ENCODE measurements around the gene TTLL3. TPM values are rescaled to one million over a fixed set of nuclear protein-coding genes. Genes with fewer than 3 reads are reported as not detected.
"Not testable (repeated sequence)": the region's sequence is repeated elsewhere in the genome, so short reads cannot be mapped to it uniquely, and the experiment has no call there.

TTLL3 gene, protein sequence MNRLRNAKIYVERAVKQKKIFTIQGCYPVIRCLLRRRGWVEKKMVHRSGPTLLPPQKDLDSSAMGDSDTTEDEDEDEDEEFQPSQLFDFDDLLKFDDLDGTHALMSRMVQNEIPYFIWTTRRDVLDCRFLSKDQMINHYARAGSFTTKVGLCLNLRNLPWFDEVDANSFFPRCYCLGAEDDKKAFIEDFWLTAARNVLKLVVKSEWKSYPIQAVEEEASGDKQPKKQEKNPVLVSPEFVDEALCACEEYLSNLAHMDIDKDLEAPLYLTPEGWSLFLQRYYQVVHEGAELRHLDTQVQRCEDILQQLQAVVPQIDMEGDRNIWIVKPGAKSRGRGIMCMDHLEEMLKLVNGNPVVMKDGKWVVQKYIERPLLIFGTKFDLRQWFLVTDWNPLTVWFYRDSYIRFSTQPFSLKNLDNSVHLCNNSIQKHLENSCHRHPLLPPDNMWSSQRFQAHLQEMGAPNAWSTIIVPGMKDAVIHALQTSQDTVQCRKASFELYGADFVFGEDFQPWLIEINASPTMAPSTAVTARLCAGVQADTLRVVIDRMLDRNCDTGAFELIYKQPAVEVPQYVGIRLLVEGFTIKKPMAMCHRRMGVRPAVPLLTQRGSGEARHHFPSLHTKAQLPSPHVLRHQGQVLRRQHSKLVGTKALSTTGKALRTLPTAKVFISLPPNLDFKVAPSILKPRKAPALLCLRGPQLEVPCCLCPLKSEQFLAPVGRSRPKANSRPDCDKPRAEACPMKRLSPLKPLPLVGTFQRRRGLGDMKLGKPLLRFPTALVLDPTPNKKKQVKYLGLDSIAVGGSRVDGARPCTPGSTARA
- 10 to 100 TPM; 18.4 to 39.7 (median 28.9) TPM for polyA plus RNA-seq

DNA sequence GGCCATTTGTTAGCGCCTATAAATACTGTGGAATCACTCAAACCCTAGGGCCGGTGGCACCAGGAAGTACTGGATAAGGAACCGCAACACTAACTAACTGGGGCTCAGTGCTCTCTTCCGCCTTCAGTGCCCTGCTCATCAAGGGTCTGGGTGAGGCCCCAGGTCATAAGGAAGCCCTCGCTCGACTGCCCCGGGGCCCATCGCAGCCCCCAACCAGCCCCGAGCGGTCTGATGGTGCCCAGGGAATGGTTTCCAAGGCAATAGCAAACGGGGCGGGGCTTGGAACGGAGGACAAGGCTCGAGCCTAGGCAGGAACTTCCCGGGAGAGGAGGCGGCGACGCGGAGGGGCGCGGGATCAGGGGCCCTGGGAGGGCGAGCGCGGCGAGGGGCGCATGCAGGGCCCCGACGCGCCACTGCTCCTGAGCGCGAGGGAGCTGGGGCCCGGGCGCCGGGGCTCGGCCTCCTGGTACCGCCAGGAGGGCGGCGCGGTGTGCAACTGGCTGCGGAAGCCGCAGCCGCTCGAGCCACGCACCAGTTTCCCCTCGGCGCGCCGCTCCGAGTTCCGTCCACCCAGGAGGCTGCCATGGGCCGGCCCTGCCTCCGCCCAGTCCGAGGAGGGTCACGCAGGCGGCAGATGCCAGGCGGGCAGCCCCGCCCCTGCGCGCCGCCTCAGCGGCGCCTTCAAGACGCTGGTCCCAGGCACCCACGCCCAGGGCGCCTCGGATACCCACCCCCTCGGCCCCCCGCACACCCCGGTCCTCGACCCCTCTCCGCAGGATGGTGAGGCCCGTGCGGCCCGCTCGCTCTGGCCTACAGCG is at the start of gene TTLL3:
TSS of gene TTLL3 (plus strand) at position 648 of the 818 bp plus-strand sequence. CDS start 400 bp downstream, outside the sequence.
- 0 to 1% (median 0%) methylated on average over 34 to 76 of the region's 76 CpGs for WGBS, 3 donors
- peak within 1 kb of the TSS; percentile 84 for H3K27ac ChIP-seq (ENCODE audit: low read depth, low read length)

- 95 to 96% (median 95%) methylated on average over 10 of the region's 10 CpGs for WGBS, 3 donors
- H3K27ac ChIP-seq (ENCODE audit: low read depth, low read length) = no peak overlapping the region
Observed at GRCh38 chr3:9760779-9761505, 49.1 kb upstream of the TTLL3 start.

DNA sequence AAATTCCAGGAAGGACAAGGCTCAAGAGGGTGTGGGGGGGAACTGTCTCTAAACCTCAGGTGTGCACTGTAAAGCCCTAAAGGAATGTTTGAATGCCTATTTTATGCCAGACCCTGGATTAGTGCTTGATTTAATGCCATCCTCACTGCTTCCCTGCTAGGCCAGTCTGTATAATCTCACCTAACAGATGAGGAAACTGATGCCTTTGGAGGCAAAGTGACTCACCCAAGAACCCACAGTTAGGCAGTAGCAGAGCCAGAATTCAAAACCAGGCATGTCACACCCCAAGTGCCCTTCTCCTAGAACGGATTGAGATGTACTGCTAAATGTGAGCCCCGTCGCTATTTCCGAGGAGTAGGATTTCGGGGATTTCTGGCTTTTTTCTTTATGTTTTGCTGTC is 48.1 kb upstream of the TTLL3 start:
- no peak overlapping the region for H3K27ac ChIP-seq (ENCODE audit: low read depth, low read length)
- WGBS, 3 donors = 94 to 97% (median 95%) methylated on average over 5 of the region's 5 CpGs

- 91 to 93% (median 92%) methylated on average over 8 of the region's 8 CpGs for WGBS, 3 donors
- H3K27ac ChIP-seq (ENCODE audit: low read depth, low read length) = no peak overlapping the region
Observed at GRCh38 chr3:9762871-9763270, 47.2 kb upstream of the TTLL3 start.

- WGBS, 3 donors = 84 to 93% (median 88%) methylated on average over 4 of the region's 4 CpGs
- no peak overlapping the region for H3K27ac ChIP-seq (ENCODE audit: low read depth, low read length)
Observed at GRCh38 chr3:9765865-9766264, 44.2 kb upstream of the TTLL3 start.

- 51 to 65% (median 62%) methylated on average over 7 of the region's 7 CpGs for WGBS, 3 donors
- H3K27ac ChIP-seq (ENCODE audit: low read depth, low read length) = no peak overlapping the region
Observed at GRCh38 chr3:9767418-9767817, 42.6 kb upstream of the TTLL3 start.

GRCh38 chr3:9768141-9768775 is 41.8 kb upstream of the TTLL3 start:
- H3K27ac ChIP-seq (ENCODE audit: low read depth, low read length) = no peak overlapping the region
- 63 to 71% (median 69%) methylated on average over 6 of the region's 6 CpGs for WGBS, 3 donors

DNA sequence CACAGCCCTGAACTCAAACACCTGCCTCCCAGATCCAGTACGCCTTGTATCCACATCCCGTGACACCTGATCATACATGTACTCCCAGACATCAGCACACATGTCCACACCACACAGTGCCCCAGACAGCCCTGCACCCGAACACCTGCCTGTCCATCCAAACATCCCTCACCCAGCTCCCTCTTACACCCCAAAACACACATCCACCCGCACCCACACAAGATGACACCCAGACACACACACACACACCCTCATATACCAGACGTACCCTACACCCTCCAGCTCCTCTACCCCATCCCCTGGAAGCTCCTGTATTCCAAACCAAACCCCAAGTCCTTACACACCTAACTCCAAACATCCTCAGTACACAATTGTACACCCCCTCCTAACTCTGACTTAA is 41.0 kb upstream of the TTLL3 start:
- 56 to 80% (median 70%) methylated on average over 5 of the region's 5 CpGs for WGBS, 3 donors

DNA sequence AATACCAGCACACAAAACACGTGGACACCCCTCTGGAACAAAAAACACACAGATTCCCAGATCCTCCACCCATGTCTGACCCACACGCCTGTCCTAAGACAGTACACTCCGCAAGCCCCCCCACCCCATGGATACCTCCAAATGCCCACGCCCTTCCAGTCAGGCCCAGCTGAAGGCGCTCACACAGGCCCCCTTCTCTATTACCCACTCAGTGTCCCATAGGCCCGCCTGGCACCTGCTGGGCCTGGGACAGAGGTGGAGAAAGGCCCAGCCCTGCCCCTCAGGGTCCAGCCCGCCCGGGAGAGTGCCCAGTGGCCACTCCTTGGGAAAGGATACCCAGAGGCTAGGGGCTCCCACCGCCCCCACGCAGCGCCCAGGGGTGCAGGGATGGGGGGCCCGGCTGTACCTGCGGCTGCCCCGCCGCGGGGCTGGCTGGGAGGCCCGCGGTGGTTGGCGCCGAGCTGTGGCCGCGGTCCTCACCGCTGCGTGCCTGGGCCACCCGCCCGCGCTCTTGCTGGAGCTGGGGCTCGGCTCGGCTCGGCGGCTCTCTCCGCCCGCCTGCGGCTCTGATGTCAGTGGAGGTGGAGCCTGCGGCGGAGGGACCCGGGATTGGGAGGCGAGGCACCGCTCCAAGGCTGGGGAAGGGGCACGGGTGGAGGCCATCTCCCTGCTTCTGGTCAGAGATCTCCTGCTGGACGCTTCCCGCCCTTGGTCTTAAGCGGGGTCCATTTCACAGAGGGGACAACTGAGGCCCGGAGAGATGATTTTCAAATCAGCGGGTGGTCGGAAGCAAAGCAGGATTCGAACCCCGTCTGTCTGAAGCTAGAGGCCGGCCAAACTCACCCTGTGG is 40.4 kb upstream of the TTLL3 start, which contains the start of gene CAMK1:
TSS of gene CAMK1 (minus strand) at position 522 of the 850 bp plus-strand sequence. CDS start 2,198 bp downstream, outside the sequence.
- peak within 1 kb of the TSS; percentile 48 for H3K27ac ChIP-seq (ENCODE audit: low read depth, low read length)
- WGBS, 3 donors = 4 to 8% (median 6%) methylated on average over 48 to 49 of the region's 49 CpGs

More for the DNA sequence above, 41.0 kb upstream of the TTLL3 start:
- H3K27ac ChIP-seq (ENCODE audit: low read depth, low read length) = no peak overlapping the region

DNA sequence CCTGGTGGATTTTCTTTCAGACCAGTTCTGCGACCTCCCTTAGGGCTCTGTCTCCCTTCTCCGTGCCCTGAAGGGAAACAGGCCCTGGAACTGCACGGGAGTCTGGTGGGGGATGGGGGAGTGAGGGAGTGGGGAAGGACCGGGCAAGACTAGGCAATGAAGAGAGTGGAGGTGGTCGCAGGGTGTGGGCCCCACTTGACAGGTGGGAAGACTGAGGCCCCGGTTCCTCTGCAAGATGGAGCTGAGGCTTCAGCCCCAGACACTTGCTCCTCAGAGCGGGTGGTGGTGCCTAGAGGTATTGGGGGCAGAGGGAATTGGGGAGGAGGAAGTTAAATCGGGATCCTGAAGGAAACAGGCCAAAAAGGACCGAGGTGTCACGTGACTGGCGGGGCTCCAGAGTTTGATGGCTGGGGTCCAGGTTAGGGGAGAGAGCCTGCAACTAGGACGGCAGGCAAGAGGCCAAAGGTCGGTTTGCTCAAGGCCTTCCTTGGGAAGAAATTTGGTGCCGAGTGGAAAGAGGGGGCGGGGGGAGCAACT is 39.7 kb upstream of the TTLL3 start:
- peak overlapping the region; percentile 48 for H3K27ac ChIP-seq (ENCODE audit: low read depth, low read length)
- WGBS, 3 donors = 8 to 13% (median 8%) methylated on average over 15 of the region's 15 CpGs

- not testable (repeated sequence) for H3K27ac ChIP-seq (ENCODE audit: low read depth, low read length)
- WGBS, 3 donors = 78 to 93% (median 85%) methylated on average over 2 of the region's 2 CpGs
Observed at GRCh38 chr3:9771007-9771406, 39.1 kb upstream of the TTLL3 start.

GRCh38 chr3:9776896-9777693 is 33.0 kb upstream of the TTLL3 start:
- WGBS, 3 donors = 61 to 75% (median 74%) methylated on average over 5 of the region's 5 CpGs
- H3K27ac ChIP-seq (ENCODE audit: low read depth, low read length) = no peak overlapping the region

GRCh38 chr3:9777694-9778021 is 32.4 kb upstream of the TTLL3 start:
- no peak overlapping the region for H3K27ac ChIP-seq (ENCODE audit: low read depth, low read length)
- WGBS, 3 donors = 62 to 81% (median 67%) methylated on average over 1 of the region's 1 CpG

- WGBS, 3 donors = 52 to 75% (median 62%) methylated on average over 5 of the region's 5 CpGs
- H3K27ac ChIP-seq (ENCODE audit: low read depth, low read length) = no peak overlapping the region
Observed at GRCh38 chr3:9778143-9779074, 31.7 kb upstream of the TTLL3 start.
